Measurements from ENCODE around the gene CAMTA1. TPM values are rescaled to one million over a fixed set of nuclear protein-coding genes. Genes with fewer than 3 reads are reported as not detected.

Gene CAMTA1
- total RNA-seq, 1 donor from 2014 or later, result 160 TPM

- H3K4me1 ChIP-seq, result peaks cover 62% of the 10 kb centered on the region
- peaks cover 7% of the 10 kb centered on the region for H3K9me3 ChIP-seq (replicated peaks)
- intact Hi-C loops (cut with micrococcal nuclease), result no loop called here
- no peak overlapping the region for H3K4me3 ChIP-seq
- no peaks in the 10 kb centered on the region for H3K36me3 ChIP-seq
- no peaks in the 10 kb centered on the region for H3K27me3 ChIP-seq (ENCODE audit: low read depth)
- no peak for TF ChIP-seq CTCF (IDR thresholded peaks at IDR 0.05; ENCODE audit: borderline replicate concordance)
- no peak for DNase-seq
- no peak overlapping the region for H3K27ac ChIP-seq (replicated peaks)
Measured at GRCh38 chr1:7553042-7553690, 767.9 kb downstream of the CAMTA1 start.

DNA sequence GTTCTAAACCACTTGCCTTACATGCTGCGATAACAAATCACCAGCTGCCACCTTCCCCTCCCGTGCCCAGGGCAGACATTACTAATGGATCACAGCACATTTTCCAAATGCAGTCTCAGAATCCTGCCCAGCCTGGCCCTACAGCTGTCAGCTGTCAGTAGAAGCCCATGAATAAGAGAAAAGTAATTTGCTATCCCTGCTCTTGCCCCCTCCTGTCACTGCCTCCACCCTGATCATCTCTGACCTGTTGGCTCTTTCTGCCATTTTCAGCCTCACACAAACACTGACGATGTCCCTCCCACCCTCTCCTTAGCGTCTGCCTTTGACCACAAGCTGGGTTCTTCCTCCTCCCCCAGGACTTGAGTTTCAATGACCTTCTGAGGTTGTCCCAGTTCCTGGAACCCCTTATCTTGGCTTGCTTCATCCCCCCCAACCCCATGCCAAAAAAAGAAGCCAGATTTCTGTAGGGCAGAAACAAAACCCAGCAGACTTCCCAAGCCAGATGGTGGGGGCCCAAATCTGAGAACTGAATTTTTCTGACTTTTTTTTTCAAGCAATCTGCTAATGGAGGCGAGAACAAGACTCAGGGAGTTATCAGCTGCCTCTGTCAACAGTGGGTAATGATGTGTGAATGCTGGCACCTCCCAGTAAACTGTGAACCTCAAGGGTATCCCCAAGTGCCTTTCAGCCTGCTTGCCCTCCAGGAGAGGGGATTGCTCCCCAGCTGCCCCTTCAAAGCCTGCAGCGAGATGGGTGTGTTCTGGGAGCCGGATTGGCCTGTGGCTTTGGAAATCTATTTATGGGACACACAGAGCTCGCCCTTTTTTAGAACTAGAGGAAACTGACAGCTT lies 769.4 kb downstream of the CAMTA1 start:
- no peak overlapping the region for H3K27ac ChIP-seq (replicated peaks)
- H3K9me3 ChIP-seq (replicated peaks), result peaks cover 7% of the 10 kb centered on the region
- H3K4me1 ChIP-seq, result peaks cover 57% of the 10 kb centered on the region
- DNase-seq, result no peak
- intact Hi-C loops (cut with micrococcal nuclease), result no loop called here
- H3K27me3 ChIP-seq (ENCODE audit: low read depth), result no peaks in the 10 kb centered on the region
- H3K36me3 ChIP-seq, result no peaks in the 10 kb centered on the region
- H3K4me3 ChIP-seq, result peak overlapping the region; percentile 23
- TF ChIP-seq CTCF (IDR thresholded peaks at IDR 0.05; ENCODE audit: borderline replicate concordance), result no peak

DNA sequence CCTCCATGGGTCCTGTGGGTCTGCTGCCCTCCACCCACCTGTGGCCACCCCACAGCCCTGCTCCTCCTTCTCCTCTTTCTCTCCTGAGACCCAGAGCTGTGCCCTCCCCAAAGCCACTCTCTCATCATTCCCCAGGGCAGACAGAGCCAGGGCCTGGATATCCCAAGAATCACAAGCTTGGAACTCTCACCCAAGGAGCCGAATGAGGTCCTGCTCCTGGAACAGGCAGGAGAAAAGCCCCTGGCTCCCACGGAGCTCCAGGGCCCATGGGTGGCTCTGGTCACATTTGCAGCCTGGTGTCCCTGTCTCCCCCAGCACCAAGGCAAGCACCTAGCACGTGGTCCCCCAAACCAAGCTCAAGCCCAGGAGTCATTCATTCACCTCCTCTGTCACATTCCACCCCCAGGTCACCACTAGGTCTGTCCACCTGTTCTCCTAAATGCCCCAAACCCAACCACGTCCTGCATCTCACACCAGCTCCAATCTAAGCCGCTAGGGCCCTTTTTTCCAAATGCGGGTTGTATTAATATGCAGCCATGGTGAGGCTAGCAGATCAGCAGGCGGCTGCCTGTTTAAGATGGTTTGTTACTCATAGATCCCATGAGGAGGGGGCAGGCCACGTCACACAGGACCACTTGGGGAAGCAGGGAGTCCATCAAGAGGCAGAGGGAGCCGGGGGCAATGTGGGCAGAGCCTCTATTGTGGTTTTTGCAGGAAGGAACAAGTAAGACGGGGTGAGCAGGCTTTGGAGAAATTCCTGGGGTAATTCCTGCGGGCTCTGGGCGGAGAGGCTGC lies 770.3 kb downstream of the CAMTA1 start:
- H3K9me3 ChIP-seq (replicated peaks), result peaks cover 7% of the 10 kb centered on the region
- no peak for DNase-seq
- H3K4me3 ChIP-seq, result peak overlapping the region; percentile 23
- H3K4me1 ChIP-seq, result peaks cover 49% of the 10 kb centered on the region
- intact Hi-C loops (cut with micrococcal nuclease), result no loop called here
- no peaks in the 10 kb centered on the region for H3K27me3 ChIP-seq (ENCODE audit: low read depth)
- no peaks in the 10 kb centered on the region for H3K36me3 ChIP-seq
- no peak for TF ChIP-seq CTCF (IDR thresholded peaks at IDR 0.05; ENCODE audit: borderline replicate concordance)
- no peak overlapping the region for H3K27ac ChIP-seq (replicated peaks)

DNA sequence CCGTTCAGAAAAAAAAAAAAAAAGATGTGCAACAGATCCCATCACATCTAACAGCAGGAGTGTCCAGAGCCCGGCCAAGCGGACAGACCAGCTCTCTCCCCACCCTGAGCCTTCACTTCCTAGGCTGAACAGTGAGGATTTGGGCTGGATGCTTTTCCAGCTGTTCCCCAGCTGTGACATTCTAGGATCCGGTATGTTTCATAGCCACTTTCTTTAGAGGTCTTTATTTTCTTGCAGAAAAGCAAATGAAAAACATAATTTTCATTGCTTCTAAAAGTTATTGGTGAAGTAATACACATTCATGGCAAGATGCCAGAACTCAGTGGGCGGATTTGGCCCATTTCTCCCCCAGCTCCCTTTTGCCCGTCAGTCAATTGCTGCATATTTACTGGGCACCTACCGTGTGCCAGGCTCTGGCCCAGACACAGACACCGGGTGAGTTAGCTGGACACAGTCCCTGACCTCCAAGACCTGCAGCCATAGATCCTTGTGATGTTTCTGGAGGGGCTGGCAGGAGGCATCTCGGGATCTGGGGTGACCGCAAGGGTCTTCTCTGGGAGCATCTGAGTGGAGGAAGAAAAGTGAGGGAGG lies 772.1 kb downstream of the CAMTA1 start:
- intact Hi-C loops (cut with micrococcal nuclease), result no loop called here

More for the DNA sequence above, 772.1 kb downstream of the CAMTA1 start:
- no peak for TF ChIP-seq CTCF (IDR thresholded peaks at IDR 0.05; ENCODE audit: borderline replicate concordance)
- Histone ChIP-seq H3K36me3 (no peaks in the 10 kb centered on the region), H3K9me3 (replicated peaks) (peaks cover 7% of the 10 kb centered on the region), H3K4me3 (no peak overlapping the region), H3K27me3 (ENCODE audit: low read depth) (no peaks in the 10 kb centered on the region), H3K4me1 (peaks cover 31% of the 10 kb centered on the region), H3K27ac (replicated peaks) (no peak overlapping the region)
- no peak for DNase-seq

All from left ventricle myocardium inferior (tissue), 1 donor.